Measurements from ENCODE around the gene CASP10.
"Not testable (repeated sequence)": the region's sequence is repeated elsewhere in the genome, so short reads cannot be mapped to it uniquely, and the experiment has no call there.

The CASP10 gene, protein sequence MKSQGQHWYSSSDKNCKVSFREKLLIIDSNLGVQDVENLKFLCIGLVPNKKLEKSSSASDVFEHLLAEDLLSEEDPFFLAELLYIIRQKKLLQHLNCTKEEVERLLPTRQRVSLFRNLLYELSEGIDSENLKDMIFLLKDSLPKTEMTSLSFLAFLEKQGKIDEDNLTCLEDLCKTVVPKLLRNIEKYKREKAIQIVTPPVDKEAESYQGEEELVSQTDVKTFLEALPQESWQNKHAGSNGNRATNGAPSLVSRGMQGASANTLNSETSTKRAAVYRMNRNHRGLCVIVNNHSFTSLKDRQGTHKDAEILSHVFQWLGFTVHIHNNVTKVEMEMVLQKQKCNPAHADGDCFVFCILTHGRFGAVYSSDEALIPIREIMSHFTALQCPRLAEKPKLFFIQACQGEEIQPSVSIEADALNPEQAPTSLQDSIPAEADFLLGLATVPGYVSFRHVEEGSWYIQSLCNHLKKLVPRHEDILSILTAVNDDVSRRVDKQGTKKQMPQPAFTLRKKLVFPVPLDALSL

DNA sequence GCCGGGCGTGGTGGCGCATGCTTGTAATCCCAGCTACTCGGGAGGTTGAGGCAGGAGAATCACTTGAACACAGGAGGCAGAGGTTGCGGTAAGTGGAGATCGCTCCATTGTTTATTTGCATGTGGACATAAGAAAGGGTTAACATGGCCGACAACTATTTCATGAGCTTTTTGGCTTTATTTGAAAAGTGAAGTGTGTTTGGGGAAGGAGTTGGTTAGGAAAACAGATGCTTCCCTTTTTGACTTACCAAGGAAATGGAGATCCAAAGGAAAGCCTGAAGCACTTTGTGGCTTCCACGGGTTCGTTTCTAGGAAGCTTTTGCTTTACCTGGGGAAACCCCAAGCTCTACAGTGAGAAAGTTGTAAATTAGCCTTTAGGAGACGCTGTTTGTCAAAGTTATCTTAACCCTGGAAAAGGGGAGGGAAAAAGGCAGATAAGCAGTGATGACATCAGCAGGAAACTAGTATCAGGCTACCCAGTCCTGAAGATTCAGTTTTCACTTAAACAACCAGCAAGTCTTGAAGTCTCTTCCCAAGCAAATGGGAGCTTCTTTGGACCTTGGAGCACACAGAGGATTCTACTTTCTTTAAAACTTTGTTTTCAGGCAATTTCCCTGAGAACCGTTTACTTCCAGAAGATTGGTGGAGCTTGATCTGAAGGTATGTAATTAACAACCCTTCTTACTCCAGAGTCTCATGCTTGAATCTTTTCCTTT lies at the start of gene CASP10:
Gene CASP10 (plus strand): TSS at position 492 of the 715 bp plus-strand sequence. CDS start 2,637 bp downstream, outside the sequence.
- peak; percentile 91 for DNase-seq (ENCODE audit: low read depth)
- TF ChIP-seq, protein P1, sequence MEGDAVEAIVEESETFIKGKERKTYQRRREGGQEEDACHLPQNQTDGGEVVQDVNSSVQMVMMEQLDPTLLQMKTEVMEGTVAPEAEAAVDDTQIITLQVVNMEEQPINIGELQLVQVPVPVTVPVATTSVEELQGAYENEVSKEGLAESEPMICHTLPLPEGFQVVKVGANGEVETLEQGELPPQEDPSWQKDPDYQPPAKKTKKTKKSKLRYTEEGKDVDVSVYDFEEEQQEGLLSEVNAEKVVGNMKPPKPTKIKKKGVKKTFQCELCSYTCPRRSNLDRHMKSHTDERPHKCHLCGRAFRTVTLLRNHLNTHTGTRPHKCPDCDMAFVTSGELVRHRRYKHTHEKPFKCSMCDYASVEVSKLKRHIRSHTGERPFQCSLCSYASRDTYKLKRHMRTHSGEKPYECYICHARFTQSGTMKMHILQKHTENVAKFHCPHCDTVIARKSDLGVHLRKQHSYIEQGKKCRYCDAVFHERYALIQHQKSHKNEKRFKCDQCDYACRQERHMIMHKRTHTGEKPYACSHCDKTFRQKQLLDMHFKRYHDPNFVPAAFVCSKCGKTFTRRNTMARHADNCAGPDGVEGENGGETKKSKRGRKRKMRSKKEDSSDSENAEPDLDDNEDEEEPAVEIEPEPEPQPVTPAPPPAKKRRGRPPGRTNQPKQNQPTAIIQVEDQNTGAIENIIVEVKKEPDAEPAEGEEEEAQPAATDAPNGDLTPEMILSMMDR (IDR thresholded peaks at IDR 0.05; ENCODE audit: insufficient read depth, low read depth, low read length, missing control alignments) = peak; percentile 66
- peak within 1 kb of the TSS; percentile 70 for H3K4me3 ChIP-seq (ENCODE audit: low read length)

DNA sequence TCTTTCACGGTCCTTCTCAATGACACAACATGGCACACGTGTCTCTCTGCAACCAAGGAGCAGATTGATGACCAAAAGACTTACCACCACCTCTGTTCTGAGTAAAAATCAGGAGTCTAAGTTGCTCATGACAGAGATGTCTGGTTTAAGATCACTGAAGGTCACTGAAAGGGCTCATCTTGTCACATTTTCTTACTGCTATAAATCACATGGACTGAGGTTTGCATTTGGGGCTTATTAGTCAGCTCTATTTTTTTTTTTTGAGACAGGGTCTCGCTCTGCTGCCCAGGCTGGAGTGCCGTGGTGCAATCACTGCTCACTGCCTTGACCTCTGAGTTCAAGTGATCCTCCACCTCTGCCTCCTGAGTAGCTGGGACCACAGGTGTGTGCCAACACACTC lies 47.6 kb upstream of the CASP10 start:
- no peak overlapping the region for H3K4me3 ChIP-seq (ENCODE audit: low read length)
- TF ChIP-seq, protein P1 (IDR thresholded peaks at IDR 0.05; ENCODE audit: insufficient read depth, low read depth, low read length, missing control alignments) = no peak
- no peak for DNase-seq (ENCODE audit: low read depth)

DNA sequence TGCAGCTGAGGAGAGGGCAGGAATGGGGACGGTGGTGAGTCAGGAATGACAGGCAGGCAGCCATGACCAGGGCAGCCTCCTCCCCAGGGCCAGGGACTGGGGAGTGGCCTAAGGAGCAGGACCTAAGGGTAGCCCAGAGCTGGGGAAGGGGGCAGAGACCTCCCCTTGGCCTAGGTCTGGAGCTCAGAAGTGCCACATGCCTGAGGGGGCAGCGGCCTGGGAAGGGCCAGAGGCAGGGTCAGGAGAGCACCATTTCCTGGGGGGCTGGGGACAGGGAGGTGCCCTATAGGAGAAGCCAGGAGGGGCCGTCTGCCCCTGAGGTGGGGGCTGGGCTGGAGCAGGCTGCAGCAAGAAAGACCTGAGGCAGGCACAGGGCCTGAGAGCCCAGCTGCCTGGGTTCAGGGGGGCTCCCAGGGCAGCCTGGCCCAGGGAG lies 46.0 kb upstream of the CASP10 start:
- TF ChIP-seq, protein P1 (IDR thresholded peaks at IDR 0.05; ENCODE audit: insufficient read depth, low read depth, low read length, missing control alignments) = no peak

DNA sequence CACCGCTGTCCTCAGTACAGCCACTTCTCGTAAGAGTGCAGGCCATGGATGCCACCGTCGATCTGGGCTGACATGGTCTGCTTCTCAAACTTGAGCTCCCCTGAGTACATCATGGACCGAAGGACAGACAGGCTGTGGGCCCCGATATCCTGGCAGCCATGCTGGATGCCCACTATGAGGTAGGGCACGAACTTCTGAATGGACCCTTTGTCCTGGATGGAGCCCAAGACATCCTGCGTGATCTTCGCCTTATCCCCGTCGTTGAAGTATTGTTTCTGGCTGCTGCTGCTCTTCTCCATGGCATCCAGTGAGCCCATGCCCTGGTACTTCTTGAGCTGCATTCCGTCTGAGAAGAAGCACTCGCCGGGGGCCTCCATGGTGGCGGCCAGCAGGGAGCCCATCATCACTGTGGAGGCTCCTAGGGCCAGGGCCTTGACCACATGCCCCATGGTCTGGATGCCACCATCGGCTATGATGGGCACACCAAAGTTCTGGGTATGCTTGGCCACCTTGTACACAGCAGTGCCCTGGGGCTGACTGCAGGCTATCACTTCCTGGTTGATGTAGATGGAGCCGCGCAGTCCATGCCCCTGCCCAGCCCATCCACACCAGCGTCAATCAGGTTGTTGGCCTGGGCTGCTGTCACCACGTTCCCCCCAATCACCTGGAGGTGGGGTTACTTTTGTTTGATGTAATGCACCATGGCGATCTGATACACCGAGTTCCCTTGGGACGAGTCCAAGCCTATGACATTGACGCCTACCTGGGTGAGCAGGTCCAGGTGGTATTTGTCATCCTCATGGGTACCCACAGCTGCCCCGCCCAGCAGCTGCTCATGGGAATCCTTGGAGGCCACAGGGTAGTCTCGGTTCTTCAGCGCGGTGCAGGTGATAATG lies 45.2 kb upstream of the CASP10 start:
- no peak overlapping the region for H3K4me3 ChIP-seq (ENCODE audit: low read length)
- no peak for DNase-seq (ENCODE audit: low read depth)
- TF ChIP-seq, protein P1 (IDR thresholded peaks at IDR 0.05; ENCODE audit: insufficient read depth, low read depth, low read length, missing control alignments) = no peak

More for the DNA sequence above, 46.0 kb upstream of the CASP10 start:
- DNase-seq (ENCODE audit: low read depth) = no peak
- H3K4me3 ChIP-seq (ENCODE audit: low read length) = no peak overlapping the region

DNA sequence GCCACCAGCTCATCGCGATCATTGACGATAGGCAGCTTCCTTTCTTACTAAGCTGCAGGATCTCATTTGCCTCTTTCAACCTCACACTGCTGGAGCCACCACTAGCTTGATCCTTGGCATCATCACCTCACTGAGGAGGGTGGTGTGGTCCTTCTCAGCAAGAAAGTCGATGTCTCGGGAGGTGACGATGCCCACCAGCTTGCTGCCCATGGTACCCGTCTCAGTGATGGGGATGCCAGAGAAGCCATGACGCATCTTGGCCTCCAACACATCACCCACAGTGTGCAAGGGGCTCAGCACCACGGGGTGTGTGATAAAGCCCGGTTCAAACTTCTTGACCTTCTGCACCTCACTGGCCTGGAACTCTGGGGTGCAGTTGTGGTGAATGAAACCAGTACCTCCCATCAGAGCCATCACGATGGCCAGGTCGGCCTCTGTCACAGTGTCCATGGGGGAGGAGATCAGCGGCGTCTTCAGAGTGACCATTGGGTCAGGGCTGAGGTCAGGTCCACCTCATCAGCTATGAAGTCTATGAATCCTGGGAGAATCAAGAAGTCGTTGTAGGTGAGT lies 44.5 kb upstream of the CASP10 start:
- no peak for DNase-seq (ENCODE audit: low read depth)
- H3K4me3 ChIP-seq (ENCODE audit: low read length) = no peak overlapping the region
- TF ChIP-seq, protein P1 (IDR thresholded peaks at IDR 0.05; ENCODE audit: insufficient read depth, low read depth, low read length, missing control alignments) = no peak

DNA sequence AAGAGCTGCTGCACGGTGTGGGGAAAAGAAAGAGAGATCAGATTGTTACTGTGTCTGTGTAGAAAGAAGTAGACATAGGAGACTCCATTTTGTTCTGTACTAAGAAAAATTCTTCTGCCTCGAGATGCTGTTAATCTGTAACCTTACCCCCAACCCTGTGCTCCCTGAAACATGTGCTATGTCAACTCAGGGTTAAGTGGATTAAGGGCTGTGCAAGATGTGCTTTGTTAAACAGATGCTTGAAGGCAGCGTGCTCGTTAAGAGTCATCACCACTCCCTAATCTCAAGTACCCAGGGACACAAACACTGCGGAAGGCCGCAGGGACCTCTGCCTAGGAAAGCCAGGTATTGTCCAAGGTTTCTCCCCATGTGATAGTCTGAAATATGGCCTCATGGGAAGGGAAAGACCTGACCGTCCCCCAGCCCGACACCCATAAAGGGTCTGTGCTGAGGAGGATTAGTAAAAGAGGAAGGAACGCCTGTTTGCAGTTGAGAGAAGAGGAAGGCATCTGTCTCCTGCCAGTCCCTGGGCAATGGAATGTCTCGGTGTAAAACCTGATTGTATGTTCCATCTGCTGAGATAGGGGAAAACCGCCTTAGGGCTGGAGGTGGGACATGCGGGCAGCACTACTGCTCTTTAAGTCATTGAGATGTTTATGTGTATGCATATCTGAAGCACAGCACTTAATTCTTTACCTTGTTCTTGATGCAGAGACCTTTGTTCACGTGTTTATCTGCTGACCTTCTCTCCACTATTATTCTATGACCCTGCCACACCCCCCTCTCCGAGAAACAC lies 43.8 kb upstream of the CASP10 start:
- DNase-seq (ENCODE audit: low read depth) = not testable (repeated sequence)

More for the DNA sequence above, 43.8 kb upstream of the CASP10 start:
- H3K4me3 ChIP-seq (ENCODE audit: low read length) = not testable (repeated sequence)

Measured in epithelial cell of esophagus (primary cell).